K562 (cell line): Measurements from ENCODE around the gene PDE11A.

Source experiments
- EHMT2 ChIP-seq: fragments of 450-650 bp; IDR thresholded peaks from 2 replicates; pipeline ENCODE4 v1.6.1; 2018; ENCODE audit warnings: antibody characterized with exemption
- FOXA1 ChIP-seq: fragments of 450-650 bp; IDR thresholded peaks from 2 replicates; pipeline ENCODE4 v1.6.1; 2016; ENCODE audit warnings: mild to moderate bottlenecking, borderline replicate concordance
- HNRNPH1 ChIP-seq: fragments of 200-400 bp; formaldehyde crosslinking; optimal IDR thresholded peaks from 2 replicates; pipeline ENCODE3; 2017; ENCODE audit warnings: low read depth, mild to moderate bottlenecking, low read length, moderate library complexity
- IRF2 ChIP-seq: sonication (generic); formaldehyde crosslinking; IDR thresholded peaks from 2 replicates; pipeline ENCODE4 v1.8.1; 2022; ENCODE audit warnings: mild to moderate bottlenecking, missing genetic modification reagents
- MYC ChIP-seq, 2 experiments: fragments of 250-450 bp in 1 of 2; sonication (Bioruptor Pico) in 1 of 2; IDR thresholded peaks; 2 replicates each; pipeline versions ENCODE4 v1.5.1 to v1.6.1; 2012 to 2021; ENCODE audit warnings: low read depth in 2 of 2, borderline replicate concordance in 1 of 2, improper control_type of control experiment in 1 of 2, low read length in 1 of 2, mild to moderate bottlenecking in 1 of 2, moderate library complexity in 1 of 2
- POLR2AphosphoS5 ChIP-seq: IDR thresholded peaks from 2 replicates; pipeline ENCODE4 v1.6.1; 2011; ENCODE audit warnings: mild to moderate bottlenecking, low read depth, low read length, moderate library complexity; ENCODE audit not compliant: control insufficient read depth, insufficient read depth
- SIX5 ChIP-seq, 2 experiments: IDR thresholded peaks; 2 replicates each; pipeline ENCODE4 v1.6.1; 2011; ENCODE audit warnings: low read length in 2 of 2, borderline replicate concordance in 1 of 2, low read depth in 1 of 2, mild to moderate bottlenecking in 1 of 2, moderate library complexity in 1 of 2; ENCODE audit not compliant: insufficient read depth in 1 of 2
- SNIP1 ChIP-seq: fragments of 450-650 bp; IDR thresholded peaks from 2 replicates; pipeline ENCODE4 v1.7.1; 2017; ENCODE audit warnings: low read depth, mild to moderate bottlenecking
- STAT5B ChIP-seq: fragments of 250-450 bp; sonication (Bioruptor Pico); IDR thresholded peaks from 2 replicates; pipeline ENCODE4 v1.8.0; 2021; ENCODE audit warnings: mild to moderate bottlenecking, inconsistent platforms
- ZNF143 ChIP-seq: sonication (generic); formaldehyde crosslinking; IDR thresholded peaks from 2 replicates; pipeline ENCODE4 v1.9.0; 2022; ENCODE audit warnings: mild to moderate bottlenecking, missing genetic modification reagents
- ZNF780A ChIP-seq: fragments of 250-450 bp; sonication (Bioruptor Pico); IDR thresholded peaks from 2 replicates; pipeline ENCODE4 v1.5.0; 2021; ENCODE audit warnings: mild to moderate bottlenecking
- TF ChIP-seq, protein P1 (sequence below), 3 experiments: IDR thresholded peaks in 2 of 3; conservative IDR thresholded peaks in 1 of 3; 2 replicates each; pipeline ENCODE4 v1.5.1; 2011 to 2012; ENCODE audit warnings: low read length in 3 of 3, mild to moderate bottlenecking in 3 of 3, control low read depth in 2 of 3, improper control_type of control experiment in 1 of 3, inconsistent platforms in 1 of 3, low read depth in 1 of 3, mixed read lengths in 1 of 3, moderate library complexity in 1 of 3; ENCODE audit not compliant: insufficient read depth in 2 of 3
- TF ChIP-seq, protein P2 (sequence below): sonication (generic); formaldehyde crosslinking; IDR thresholded peaks from 2 replicates; pipeline ENCODE4 v1.8.0; 2023; ENCODE audit warnings: mild to moderate bottlenecking, missing genetic modification reagents

DNA sequence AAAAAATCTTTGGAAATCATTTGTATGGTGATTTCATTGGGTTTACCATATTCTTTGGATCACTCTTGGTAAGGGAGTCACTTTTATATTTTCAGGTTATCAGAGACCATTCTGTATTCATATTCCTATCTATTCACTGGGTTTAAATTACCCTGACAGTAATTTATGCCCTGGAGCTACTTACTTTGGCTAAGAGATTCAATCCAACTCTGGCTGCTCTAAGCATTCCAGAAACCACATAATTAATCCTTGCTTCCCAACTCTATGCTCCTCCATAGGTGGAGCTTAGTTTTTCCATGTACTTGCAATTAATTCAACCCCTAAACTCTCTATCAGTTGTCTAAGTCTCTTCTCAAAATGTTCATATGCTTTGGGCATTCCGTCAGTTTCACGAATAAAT lies 343.7 kb downstream of the PDE11A start:
- TF ChIP-seq SIX5 (IDR thresholded peaks at IDR 0.05; ENCODE audit: borderline replicate concordance in 1 of 2, insufficient read depth in 1 of 2, low read depth in 1 of 2, low read length in 2 of 2) (no peak), ZNF780A (no peak), IRF2 (CRISPR knock-in tag) (no peak), STAT5B (CRISPR knock-in tag) (no peak), SNIP1 (no peak), ZNF143 (no peak), POLR2AphosphoS5 (no peak), HNRNPH1 (no peak), MYC (IDR thresholded peaks at IDR 0.05; ENCODE audit: low read depth, low read length) (no peak), MYC (CRISPR knock-in tag; IDR thresholded peaks at IDR 0.05; ENCODE audit: borderline replicate concordance, low read depth) (no peak), FOXA1 (no peak), EHMT2 (no peak)
- TF ChIP-seq, protein P1, sequence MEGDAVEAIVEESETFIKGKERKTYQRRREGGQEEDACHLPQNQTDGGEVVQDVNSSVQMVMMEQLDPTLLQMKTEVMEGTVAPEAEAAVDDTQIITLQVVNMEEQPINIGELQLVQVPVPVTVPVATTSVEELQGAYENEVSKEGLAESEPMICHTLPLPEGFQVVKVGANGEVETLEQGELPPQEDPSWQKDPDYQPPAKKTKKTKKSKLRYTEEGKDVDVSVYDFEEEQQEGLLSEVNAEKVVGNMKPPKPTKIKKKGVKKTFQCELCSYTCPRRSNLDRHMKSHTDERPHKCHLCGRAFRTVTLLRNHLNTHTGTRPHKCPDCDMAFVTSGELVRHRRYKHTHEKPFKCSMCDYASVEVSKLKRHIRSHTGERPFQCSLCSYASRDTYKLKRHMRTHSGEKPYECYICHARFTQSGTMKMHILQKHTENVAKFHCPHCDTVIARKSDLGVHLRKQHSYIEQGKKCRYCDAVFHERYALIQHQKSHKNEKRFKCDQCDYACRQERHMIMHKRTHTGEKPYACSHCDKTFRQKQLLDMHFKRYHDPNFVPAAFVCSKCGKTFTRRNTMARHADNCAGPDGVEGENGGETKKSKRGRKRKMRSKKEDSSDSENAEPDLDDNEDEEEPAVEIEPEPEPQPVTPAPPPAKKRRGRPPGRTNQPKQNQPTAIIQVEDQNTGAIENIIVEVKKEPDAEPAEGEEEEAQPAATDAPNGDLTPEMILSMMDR (IDR thresholded peaks at IDR 0.05 in 2 of 3, conservative IDR thresholded peaks at IDR 0.05 in 1 of 3; ENCODE audit: insufficient read depth in 2 of 3, low read depth in 1 of 3, low read length in 3 of 3): no peak
- TF ChIP-seq, protein P2, sequence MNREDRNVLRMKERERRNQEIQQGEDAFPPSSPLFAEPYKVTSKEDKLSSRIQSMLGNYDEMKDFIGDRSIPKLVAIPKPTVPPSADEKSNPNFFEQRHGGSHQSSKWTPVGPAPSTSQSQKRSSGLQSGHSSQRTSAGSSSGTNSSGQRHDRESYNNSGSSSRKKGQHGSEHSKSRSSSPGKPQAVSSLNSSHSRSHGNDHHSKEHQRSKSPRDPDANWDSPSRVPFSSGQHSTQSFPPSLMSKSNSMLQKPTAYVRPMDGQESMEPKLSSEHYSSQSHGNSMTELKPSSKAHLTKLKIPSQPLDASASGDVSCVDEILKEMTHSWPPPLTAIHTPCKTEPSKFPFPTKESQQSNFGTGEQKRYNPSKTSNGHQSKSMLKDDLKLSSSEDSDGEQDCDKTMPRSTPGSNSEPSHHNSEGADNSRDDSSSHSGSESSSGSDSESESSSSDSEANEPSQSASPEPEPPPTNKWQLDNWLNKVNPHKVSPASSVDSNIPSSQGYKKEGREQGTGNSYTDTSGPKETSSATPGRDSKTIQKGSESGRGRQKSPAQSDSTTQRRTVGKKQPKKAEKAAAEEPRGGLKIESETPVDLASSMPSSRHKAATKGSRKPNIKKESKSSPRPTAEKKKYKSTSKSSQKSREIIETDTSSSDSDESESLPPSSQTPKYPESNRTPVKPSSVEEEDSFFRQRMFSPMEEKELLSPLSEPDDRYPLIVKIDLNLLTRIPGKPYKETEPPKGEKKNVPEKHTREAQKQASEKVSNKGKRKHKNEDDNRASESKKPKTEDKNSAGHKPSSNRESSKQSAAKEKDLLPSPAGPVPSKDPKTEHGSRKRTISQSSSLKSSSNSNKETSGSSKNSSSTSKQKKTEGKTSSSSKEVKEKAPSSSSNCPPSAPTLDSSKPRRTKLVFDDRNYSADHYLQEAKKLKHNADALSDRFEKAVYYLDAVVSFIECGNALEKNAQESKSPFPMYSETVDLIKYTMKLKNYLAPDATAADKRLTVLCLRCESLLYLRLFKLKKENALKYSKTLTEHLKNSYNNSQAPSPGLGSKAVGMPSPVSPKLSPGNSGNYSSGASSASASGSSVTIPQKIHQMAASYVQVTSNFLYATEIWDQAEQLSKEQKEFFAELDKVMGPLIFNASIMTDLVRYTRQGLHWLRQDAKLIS (CRISPR knock-in tag): no peak
